AG04449 (cell line): ENCODE data around the gene ARHGAP26.

Experiments
- CTCF ChIA-PET: fragments of 350-600 bp; formaldehyde crosslinking; extraction: SDS; loops from one replicate; lab custom pipeline; 2021; ENCODE audit warnings: antibody characterized with exemption; lab: Yijun Ruan, JAX
- POLR2A ChIA-PET: fragments of 400-600, 350-600 bp; formaldehyde crosslinking; extraction: SDS; loops from one replicate; lab custom pipeline; 2020; ENCODE audit warnings: antibody characterized with exemption, inconsistent platforms; lab: Yijun Ruan, JAX
- DNase-seq: peaks from one replicate; pipeline ENCODE4 v3.0.0-alpha.2; 2010; ENCODE audit warnings: low read depth, low spot score
- H3K4me3 ChIP-seq: 2 replicates; pipeline ENCODE4 v1.5.1; 2011; ENCODE audit warnings: low read depth, mild to moderate bottlenecking, control low read depth, low read length
- TF ChIP-seq, protein P1 (sequence below): IDR thresholded peaks from one replicate; pipeline ENCODE4 v1.5.1; 2011; ENCODE audit warnings: mild to moderate bottlenecking, moderate library complexity, low read length, control low read depth, inconsistent platforms; ENCODE audit not compliant: insufficient read depth; ENCODE audit errors: missing control alignments

ARHGAP26 gene

DNA sequence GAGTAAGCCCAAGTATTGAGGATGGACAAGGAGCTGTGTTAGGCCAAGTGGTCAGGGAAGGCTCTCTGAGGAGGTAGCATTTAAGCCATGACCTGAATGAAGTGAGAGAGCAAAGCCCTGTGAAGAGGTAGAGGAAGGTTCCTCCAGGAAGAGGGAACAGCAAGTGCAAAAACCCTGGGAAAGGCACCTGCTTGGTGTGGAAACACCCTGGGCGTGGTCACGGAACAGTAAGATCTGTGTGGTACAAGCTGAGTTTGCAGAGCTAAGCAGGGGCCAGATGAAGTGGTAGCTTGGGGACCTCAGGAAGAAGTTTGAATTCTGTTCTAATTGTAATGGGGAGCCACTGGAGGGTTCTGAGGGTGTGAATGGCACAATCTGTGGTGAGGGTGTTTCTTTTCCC lies 310.2 kb downstream of the ARHGAP26 start:
- DNase-seq, result no peak
- ChIA-PET CTCF (interaction anchor here (1.0 to 2.4 kb wide), 4 partner anchors 14 to 323 kb away, joined by 3 to 9 read pairs (median 4); partner anchors contain the start of gene NR3C1), POLR2A (no interaction called here)
- TF ChIP-seq, protein P1, sequence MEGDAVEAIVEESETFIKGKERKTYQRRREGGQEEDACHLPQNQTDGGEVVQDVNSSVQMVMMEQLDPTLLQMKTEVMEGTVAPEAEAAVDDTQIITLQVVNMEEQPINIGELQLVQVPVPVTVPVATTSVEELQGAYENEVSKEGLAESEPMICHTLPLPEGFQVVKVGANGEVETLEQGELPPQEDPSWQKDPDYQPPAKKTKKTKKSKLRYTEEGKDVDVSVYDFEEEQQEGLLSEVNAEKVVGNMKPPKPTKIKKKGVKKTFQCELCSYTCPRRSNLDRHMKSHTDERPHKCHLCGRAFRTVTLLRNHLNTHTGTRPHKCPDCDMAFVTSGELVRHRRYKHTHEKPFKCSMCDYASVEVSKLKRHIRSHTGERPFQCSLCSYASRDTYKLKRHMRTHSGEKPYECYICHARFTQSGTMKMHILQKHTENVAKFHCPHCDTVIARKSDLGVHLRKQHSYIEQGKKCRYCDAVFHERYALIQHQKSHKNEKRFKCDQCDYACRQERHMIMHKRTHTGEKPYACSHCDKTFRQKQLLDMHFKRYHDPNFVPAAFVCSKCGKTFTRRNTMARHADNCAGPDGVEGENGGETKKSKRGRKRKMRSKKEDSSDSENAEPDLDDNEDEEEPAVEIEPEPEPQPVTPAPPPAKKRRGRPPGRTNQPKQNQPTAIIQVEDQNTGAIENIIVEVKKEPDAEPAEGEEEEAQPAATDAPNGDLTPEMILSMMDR, result no peak
- H3K4me3 ChIP-seq, result no peak overlapping the region

DNA sequence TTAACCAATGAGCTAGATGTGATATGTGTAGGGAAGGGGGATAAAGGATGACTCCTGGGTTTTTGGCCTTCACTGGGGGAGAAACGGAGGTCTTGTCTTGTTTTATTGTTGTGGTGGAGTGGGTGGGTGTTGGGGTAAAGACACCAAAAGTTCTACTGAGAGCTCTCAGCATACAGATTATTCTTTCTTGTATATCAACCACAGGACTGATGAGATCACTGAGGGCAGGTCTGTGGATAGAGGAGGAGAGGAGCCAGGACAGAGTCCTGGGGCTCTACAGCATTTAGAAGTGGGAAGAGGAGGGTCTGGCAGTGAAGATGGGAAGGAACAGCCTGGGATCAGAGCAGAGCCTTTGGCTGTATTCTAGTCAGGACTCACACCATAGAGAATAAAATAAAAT lies 310.8 kb downstream of the ARHGAP26 start:
- no peak overlapping the region for H3K4me3 ChIP-seq
- ChIA-PET POLR2A (no interaction called here), CTCF (interaction anchor here (1.0 to 2.4 kb wide), 4 partner anchors 14 to 323 kb away, joined by 3 to 9 read pairs (median 4); partner anchors contain the start of gene NR3C1)
- DNase-seq, result no peak
- TF ChIP-seq, protein P1, result no peak

- ChIA-PET POLR2A (no interaction called here), CTCF (interaction anchor here (1.6 kb wide), 1 partner anchor 161 kb away, joined by 5 read pairs; no protein-coding TSS in a partner anchor)
- H3K4me3 ChIP-seq, result no peak overlapping the region
- TF ChIP-seq, protein P1, result no peak
- DNase-seq, result no peak
These were observed 312.8 kb downstream of the ARHGAP26 start for GRCh38 chr5:143083006-143083405.

GRCh38 chr5:143084407-143084806 lies 314.2 kb downstream of the ARHGAP26 start:
- TF ChIP-seq, protein P1, result no peak
- H3K4me3 ChIP-seq, result no peak overlapping the region
- no peak for DNase-seq
- ChIA-PET POLR2A (no interaction called here), CTCF (no interaction called here)

- DNase-seq, result no peak
- TF ChIP-seq, protein P1, result no peak
- ChIA-PET CTCF (no interaction called here), POLR2A (no interaction called here)
- no peak overlapping the region for H3K4me3 ChIP-seq
These were observed 315.2 kb downstream of the ARHGAP26 start for GRCh38 chr5:143085319-143085917.

DNA sequence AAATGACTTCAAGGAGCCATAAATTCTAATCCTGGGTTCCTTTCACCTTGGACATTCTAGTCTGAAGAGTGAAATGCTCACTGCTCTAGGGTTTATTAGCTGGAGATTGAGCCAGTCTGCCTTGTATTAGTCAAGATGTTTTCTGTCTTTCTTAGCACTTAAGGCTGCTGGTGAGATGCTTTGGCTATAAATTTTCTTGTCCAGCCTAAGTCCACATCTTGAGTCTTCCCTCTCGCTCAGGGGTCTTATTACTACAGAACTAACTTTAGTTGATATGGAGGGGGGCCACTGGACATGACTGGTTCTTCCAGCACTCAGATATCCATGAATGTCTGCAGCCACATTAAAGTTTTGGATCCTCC lies 316.4 kb downstream of the ARHGAP26 start:
- TF ChIP-seq, protein P1, result no peak
- ChIA-PET POLR2A (interaction anchor here (1.0 kb wide), 1 partner anchor 25 kb away, joined by 3 read pairs; no protein-coding TSS in a partner anchor), CTCF (no interaction called here)
- H3K4me3 ChIP-seq, result no peak overlapping the region
- no peak for DNase-seq
